Chondrocyte (in vitro differentiated cells): ENCODE measurements around the gene RERE. TPM values are rescaled to one million over a fixed set of nuclear protein-coding genes. Genes with fewer than 3 reads are reported as not detected.

Source experiments
- DNase-seq: peaks from one replicate; pipeline ENCODE4 v3.0.0; 2021; ENCODE audit warnings: mixed read lengths, low spot score
- H3K27ac Mint-ChIP-seq: one replicate; pipeline ENCODE4 v1.8.0; 2021; ENCODE audit warnings: mild to moderate bottlenecking, moderate library complexity, mixed read lengths; ENCODE audit not compliant: unreplicated experiment
- H3K27me3 Mint-ChIP-seq: 2 replicates; pipeline ENCODE4 v1.8.0; 2021; ENCODE audit warnings: low read depth, mixed read lengths
- H3K36me3 Mint-ChIP-seq: 2 replicates; pipeline ENCODE4 v1.8.0; 2021; ENCODE audit warnings: low read depth, mixed read lengths
- H3K4me1 Mint-ChIP-seq: 2 replicates; pipeline ENCODE4 v1.8.0; 2021; ENCODE audit warnings: low read depth, mild to moderate bottlenecking, mixed read lengths
- H3K4me3 Mint-ChIP-seq: one replicate; pipeline ENCODE4 v1.8.0; 2021; ENCODE audit warnings: mild to moderate bottlenecking, moderate library complexity, mixed read lengths; ENCODE audit not compliant: unreplicated experiment
- H3K9me3 Mint-ChIP-seq: 2 replicates; pipeline ENCODE4 v1.8.0; 2021; ENCODE audit warnings: low read depth, mixed read lengths
- total RNA-seq: library from RNA; stranded (reverse); gene quantifications from 3 replicates; pipeline ENCODE4 v1.2.1, GENCODE V29; 2021
- TF ChIP-seq, protein P1 (sequence below): fragments of 200-600 bp; sonication (generic); IDR thresholded peaks from 2 replicates; pipeline ENCODE4 v1.5.0; 2021; ENCODE audit warnings: antibody characterized with exemption, mild to moderate bottlenecking, moderate library complexity

RERE gene
- total RNA-seq, 1 donor from 2014 or later, result 64.9 TPM

DNA sequence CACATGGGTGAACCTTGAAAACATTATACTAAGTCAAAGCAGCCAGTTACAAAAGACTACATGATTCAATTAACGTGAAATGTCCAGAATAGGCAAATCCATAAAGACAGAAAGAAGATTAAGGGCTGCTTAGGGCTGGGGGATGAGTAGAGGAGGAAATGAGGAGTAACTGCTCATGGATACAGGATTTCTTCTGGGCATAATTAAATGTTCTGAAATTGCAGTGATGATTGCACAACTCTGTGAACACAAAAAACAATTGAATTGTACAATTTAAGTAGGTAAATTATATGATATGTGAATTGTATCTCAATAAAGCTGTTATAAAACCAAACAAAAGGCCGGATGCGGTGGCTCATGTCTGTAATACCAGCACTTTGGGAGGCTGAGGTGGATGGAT is 52.2 kb downstream of the RERE start:
- no peak overlapping the region for H3K27ac Mint-ChIP-seq
- H3K4me3 Mint-ChIP-seq, result no peak overlapping the region

DNA sequence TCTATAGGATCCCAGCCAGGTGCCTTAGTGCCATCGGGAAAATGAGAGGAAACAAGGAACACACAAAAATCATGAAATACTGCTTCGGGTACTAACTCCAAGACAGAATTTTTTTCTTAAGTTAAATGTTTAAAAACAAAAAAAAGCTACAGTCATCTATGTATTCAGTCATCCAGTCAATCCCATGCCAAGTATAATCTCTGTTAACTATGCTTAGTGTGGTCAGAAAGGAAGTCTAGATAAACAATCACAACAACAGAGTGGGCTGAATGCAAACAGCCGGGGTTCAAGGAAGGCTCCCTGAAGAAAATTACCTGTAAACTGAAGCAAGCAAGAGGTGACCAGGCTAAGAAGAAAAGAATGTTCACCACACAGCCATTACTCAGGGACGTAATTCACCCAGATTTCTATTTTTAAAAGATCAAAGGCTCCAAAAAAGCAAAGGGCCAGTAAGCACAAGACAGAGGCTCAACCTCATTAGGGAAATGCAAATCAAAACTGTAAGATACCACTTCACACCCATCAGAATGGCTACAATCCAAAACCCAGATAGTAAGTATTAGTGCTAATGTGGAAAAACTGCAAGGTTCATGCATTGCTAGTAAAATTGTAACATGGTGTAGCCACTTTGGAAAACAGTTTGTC is 53.0 kb downstream of the RERE start:
- no peak for DNase-seq
- Mint-ChIP-seq H3K4me3 (no peak overlapping the region), H3K4me1 (peaks cover 21% of the 10 kb centered on the region), H3K27me3 (no peaks in the 10 kb centered on the region), H3K36me3 (no peaks in the 10 kb centered on the region), H3K9me3 (no peaks in the 10 kb centered on the region), H3K27ac (no peak overlapping the region)
- TF ChIP-seq, protein P1, sequence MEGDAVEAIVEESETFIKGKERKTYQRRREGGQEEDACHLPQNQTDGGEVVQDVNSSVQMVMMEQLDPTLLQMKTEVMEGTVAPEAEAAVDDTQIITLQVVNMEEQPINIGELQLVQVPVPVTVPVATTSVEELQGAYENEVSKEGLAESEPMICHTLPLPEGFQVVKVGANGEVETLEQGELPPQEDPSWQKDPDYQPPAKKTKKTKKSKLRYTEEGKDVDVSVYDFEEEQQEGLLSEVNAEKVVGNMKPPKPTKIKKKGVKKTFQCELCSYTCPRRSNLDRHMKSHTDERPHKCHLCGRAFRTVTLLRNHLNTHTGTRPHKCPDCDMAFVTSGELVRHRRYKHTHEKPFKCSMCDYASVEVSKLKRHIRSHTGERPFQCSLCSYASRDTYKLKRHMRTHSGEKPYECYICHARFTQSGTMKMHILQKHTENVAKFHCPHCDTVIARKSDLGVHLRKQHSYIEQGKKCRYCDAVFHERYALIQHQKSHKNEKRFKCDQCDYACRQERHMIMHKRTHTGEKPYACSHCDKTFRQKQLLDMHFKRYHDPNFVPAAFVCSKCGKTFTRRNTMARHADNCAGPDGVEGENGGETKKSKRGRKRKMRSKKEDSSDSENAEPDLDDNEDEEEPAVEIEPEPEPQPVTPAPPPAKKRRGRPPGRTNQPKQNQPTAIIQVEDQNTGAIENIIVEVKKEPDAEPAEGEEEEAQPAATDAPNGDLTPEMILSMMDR, result no peak

More for the DNA sequence above, 52.2 kb downstream of the RERE start:
- Mint-ChIP-seq H3K4me1 (peaks cover 21% of the 10 kb centered on the region), H3K27me3 (no peaks in the 10 kb centered on the region), H3K36me3 (no peaks in the 10 kb centered on the region), H3K9me3 (no peaks in the 10 kb centered on the region)
- no peak for DNase-seq
- TF ChIP-seq, protein P1, result no peak

DNA sequence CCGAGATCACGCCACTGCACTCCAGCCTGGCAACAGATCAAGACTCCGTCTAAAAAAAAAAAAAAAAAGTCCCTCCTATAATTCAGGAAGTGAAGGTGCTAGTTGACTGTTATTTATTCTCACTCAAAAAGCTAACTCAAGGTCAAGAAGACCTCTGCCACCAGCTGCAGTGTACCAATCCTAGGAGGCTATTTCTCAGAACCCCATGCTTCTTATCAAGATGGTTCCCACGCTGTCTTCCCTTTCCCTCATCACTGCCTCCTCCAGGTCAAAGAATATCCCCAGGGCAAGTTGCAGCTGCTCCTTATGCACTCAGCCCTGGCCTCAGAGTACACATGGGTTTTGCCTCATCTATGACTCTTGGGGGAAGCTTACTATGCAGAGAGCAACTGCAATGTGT is 53.6 kb downstream of the RERE start:
- Mint-ChIP-seq H3K36me3 (no peaks in the 10 kb centered on the region), H3K9me3 (no peaks in the 10 kb centered on the region), H3K27ac (no peak overlapping the region), H3K4me1 (peaks cover 21% of the 10 kb centered on the region), H3K27me3 (no peaks in the 10 kb centered on the region), H3K4me3 (no peak overlapping the region)
- TF ChIP-seq, protein P1, result no peak
- DNase-seq, result no peak

DNA sequence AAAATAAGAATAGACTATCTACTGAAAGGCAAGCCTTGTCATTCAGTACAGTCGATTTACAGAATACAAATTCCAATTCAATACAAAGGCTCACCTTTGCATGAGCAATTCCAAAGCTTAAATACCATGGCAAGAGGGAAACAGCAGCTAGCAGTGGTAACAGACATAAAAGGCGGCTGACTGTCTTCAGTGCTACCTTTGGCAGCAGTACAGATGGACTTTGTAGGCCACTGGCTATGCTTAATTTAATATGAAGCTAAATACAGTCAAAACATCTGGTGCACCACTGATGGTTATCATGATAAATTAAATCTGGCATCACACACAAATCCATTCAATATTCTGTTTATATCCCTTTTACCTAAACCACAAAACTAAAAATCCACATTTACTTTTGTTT is 62.4 kb downstream of the RERE start:
- DNase-seq, result no peak
- Mint-ChIP-seq H3K4me3 (no peak overlapping the region), H3K27ac (no peak overlapping the region), H3K36me3 (no peaks in the 10 kb centered on the region), H3K4me1 (peaks cover 21% of the 10 kb centered on the region), H3K27me3 (no peaks in the 10 kb centered on the region), H3K9me3 (no peaks in the 10 kb centered on the region)
- TF ChIP-seq, protein P1, result no peak

DNA sequence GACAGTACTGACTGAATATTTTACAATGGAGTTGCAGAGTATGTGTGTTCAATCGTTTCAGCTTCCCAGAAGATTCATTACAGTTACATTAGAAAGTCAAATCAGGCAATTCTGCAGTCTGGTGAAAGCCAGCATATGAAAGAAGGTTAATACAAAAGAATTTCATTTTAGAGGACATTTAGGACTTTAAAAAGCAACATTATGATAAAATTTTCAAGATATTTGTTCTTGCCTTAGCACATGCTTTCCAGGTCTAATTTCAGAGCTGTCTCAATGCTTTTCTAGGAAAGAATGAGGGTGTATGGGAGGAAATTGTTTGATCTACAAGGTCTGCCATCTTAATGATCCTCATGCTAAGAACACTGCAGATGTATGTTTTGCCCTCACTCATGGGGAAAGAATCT is 63.2 kb downstream of the RERE start:
- DNase-seq, result no peak
- no peaks in the 10 kb centered on the region for H3K9me3 Mint-ChIP-seq
- TF ChIP-seq, protein P1, result no peak
- no peaks in the 10 kb centered on the region for H3K27me3 Mint-ChIP-seq
- no peak overlapping the region for H3K27ac Mint-ChIP-seq
- peaks cover 21% of the 10 kb centered on the region for H3K4me1 Mint-ChIP-seq
- no peak overlapping the region for H3K4me3 Mint-ChIP-seq
- H3K36me3 Mint-ChIP-seq, result no peaks in the 10 kb centered on the region
